OCI-LY1 (cell line): ENCODE data around the gene FUT8.

Source experiments
- CTCF ChIP-seq: fragments of 200-600 bp; sonication (generic), shearing (Covaris generic); IDR thresholded peaks from 2 replicates; pipeline ENCODE4 v1.5.1; 2017; ENCODE audit warnings: mild to moderate bottlenecking, antibody characterized with exemption, low read length, moderate library complexity, mixed read lengths
- EZH2 ChIP-seq: fragments of 200-600 bp; sonication (generic), shearing (Covaris generic); IDR thresholded peaks from 2 replicates; pipeline ENCODE4 v1.8.0; 2017; ENCODE audit warnings: borderline replicate concordance, mixed run types, mild to moderate bottlenecking, antibody characterized with exemption, low read length, moderate library complexity, mixed read lengths

- TF ChIP-seq CTCF = no peak
- TF ChIP-seq EZH2 = no peak
Observed at GRCh38 chr14:65789363-65789762, 376.8 kb downstream of the FUT8 start.
